NT2/D1 (cell line): Measurements from ENCODE around the gene NCCRP1.

ENCODE experiments used
- SUZ12 ChIP-seq: IDR thresholded peaks from 2 replicates; pipeline ENCODE4 v1.6.1; 2011; ENCODE audit not compliant: insufficient read length, insufficient read depth; ENCODE audit errors: extremely low read depth
- ZNF274 ChIP-seq: IDR thresholded peaks from 2 replicates; pipeline ENCODE4 v1.6.1; 2011; ENCODE audit warnings: mild to moderate bottlenecking, low read depth, low read length

GRCh38 chr19:39164289-39164688 lies 32.5 kb upstream of the NCCRP1 start:
- TF ChIP-seq SUZ12, result no peak
- TF ChIP-seq ZNF274, result no peak
